Cerebellar nuclear complex (tissue), 1 donor: ENCODE results near the gene ZNF486.
"Not testable (repeated sequence)": the region's sequence is repeated elsewhere in the genome, so short reads cannot be mapped to it uniquely, and the experiment has no call there.

ENCODE experiments used
- DNase-seq, 2 experiments: peaks; one replicate each; lab custom pipeline; 2025; lab: John Stamatoyannopoulos, UW

The ZNF486 gene

DNA sequence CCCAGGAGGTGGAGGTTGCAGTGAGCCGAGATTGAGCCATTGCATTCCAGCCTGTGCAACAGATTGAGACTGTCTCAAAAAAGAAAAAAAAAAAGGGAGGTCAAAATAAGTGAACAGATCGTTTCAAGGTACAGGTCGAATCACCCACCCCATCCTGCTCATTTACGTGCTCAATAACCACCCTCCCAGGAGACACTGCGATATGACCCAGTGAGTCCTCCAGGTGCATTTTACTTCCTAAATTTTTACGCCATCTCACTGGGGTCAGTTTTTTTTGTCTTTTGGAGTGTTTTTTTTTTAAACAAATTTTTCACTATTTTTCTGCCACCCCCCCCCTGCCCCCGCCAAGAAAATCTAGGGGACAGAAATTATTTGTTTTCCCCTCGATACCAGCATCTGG, 68.1 kb downstream of the ZNF486 start:
- DNase-seq, result no peak

DNA sequence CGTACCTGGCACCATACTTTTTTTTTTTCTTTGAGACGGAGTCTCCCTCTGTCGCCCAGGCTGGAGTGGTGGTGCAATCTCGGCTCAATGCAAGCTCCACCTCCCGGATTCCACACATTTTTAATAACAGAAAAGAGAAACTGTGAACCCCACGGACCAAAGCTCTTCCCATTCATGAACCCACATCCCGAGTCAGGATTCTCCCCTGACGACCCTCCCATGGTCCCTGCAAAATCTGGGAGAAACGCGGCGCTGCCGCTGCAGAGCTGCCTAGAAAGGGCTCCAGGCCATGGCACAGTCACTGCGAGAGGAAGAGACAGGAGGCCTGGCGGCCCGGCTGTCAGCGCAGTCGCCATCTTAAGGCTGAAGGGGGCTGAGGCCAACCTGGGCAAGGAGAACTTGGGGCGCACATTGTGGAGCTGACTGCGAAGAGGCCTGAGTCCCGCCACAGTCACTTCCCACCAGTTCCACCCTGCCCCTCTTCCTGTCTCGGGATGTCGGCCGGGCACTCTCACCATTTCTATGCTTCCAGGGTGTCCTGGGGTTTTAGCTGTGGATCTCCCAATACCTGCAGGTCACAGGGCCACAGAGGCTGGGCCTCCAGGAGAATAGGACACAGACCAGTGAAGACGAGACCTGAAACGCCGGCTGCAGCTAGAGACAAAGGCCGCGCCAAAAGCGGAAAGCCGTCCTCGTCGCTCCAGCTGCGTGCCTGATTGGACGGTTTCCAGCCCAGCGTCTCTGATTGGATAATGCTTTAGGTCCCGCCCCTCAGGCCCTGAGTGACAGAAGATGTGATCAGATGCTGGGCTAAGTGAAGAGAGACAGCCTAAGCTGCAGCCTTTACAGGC, 71.0 kb downstream of the ZNF486 start:
- peak; percentile 20 to 52 for DNase-seq

DNA sequence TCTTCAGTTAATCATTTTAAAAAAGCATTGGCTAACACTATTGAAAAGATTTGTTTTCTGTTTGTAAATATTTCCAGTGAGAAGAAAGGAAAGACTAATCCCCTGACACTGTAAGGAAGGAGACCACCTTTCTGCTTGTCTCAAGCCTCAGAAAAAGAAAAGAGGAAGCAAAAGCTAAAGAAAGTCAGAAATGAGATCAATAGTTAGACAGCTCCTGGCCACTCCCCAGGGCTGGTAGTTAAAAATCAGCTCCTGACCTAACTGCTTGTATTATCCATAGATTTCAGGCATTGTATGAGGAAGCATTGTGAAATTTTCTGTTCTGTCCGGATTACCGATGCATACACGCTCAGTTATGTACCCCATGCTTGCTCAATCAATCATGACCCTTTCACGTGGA, 76.6 kb downstream of the ZNF486 start:
- DNase-seq, result no peak

DNA sequence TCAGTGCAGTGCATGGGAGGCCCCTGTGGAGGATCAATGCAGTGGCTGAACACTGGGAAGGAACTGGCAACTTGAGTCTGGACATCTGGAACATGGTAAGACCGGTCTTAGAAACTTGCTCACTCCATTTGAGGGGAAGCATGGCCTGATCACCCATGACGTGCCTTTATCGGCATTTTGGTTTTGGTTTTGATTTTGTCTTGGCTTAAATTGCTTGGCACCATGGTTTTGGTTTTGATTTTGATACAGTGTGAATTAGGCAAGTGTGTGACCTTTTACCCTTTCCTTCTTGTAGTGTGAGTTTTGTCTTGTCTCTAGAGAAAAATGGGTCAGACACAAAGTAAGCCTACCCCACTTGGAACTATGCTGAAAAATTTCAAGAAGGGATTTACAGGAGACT, 77.3 kb downstream of the ZNF486 start:
- DNase-seq, result no peak

GRCh38 chr19:20245309-20245708, 78.3 kb downstream of the ZNF486 start:
- no peak for DNase-seq

GRCh38 chr19:20247016-20247683, 80.1 kb downstream of the ZNF486 start:
- DNase-seq, result no peak

DNA sequence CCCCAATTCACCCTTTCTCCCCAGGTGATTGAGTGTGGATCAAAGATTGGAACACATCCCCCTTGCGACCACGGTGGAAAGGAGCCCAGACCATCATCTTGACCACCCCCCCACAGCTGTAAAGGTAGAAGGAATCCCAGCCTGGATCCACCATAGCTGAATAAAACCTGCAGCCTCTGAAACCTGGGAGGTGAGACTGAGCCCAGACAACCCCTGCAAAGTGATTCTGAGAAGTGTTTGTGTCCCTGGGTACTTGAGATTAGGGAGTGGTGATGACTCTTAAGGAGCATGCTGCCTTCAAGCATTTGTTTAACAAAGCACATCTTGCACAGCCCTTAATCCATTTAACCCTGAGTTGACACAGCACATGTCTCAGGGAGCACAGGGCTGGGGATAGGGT, 81.2 kb downstream of the ZNF486 start:
- DNase-seq, result not testable (repeated sequence)
